Endodermal cell (in vitro differentiated cells): Measurements from ENCODE around the gene DDX20. TPM values are rescaled to one million over a fixed set of nuclear protein-coding genes. Genes with fewer than 3 reads are reported as not detected.
"Not testable (repeated sequence)": the region's sequence is repeated elsewhere in the genome, so short reads cannot be mapped to it uniquely, and the experiment has no call there.

Experiments used
- DNase-seq: peaks from one replicate; pipeline ENCODE4 v3.0.0-alpha.2; 2017
- H3K27ac ChIP-seq: 2 replicates; pipeline ENCODE4 v1.5.1; 2013; ENCODE audit warnings: mild to moderate bottlenecking, low read depth, low read length, moderate library complexity
- H3K27me3 ChIP-seq: 2 replicates; pipeline ENCODE4 v1.6.1; 2013; ENCODE audit warnings: mild to moderate bottlenecking, low read length, moderate library complexity; ENCODE audit not compliant: insufficient read depth, control insufficient read depth, poor library complexity, severe bottlenecking
- H3K36me3 ChIP-seq: 2 replicates; pipeline ENCODE4 v1.7.0; 2013; ENCODE audit warnings: mild to moderate bottlenecking, low read length, moderate library complexity; ENCODE audit not compliant: control insufficient read depth, insufficient read depth
- H3K4me1 ChIP-seq: one replicate; pipeline ENCODE4 v1.7.0; 2013; ENCODE audit warnings: low read length; ENCODE audit not compliant: control insufficient read depth, insufficient read depth
- H3K4me3 ChIP-seq: 2 replicates; pipeline ENCODE4 v1.5.1; 2013; ENCODE audit warnings: mild to moderate bottlenecking, low read length, moderate library complexity
- H3K9ac ChIP-seq: 2 replicates; pipeline ENCODE4 v1.6.1; 2013; ENCODE audit warnings: mild to moderate bottlenecking, low read length, moderate library complexity; ENCODE audit not compliant: poor library complexity, severe bottlenecking; ENCODE audit errors: extremely low read depth
- H3K9me3 ChIP-seq: 2 replicates; pipeline ENCODE4 v1.6.1; 2013; ENCODE audit warnings: mild to moderate bottlenecking, low read length, moderate library complexity; ENCODE audit not compliant: control insufficient read depth
- H3K27ac Mint-ChIP-seq: 2 replicates; pipeline ENCODE4 v1.8.0; 2020; ENCODE audit warnings: mixed read lengths
- H3K27me3 Mint-ChIP-seq: 2 replicates; pipeline ENCODE4 v1.8.0; 2021; ENCODE audit warnings: mild to moderate bottlenecking, mixed read lengths; ENCODE audit not compliant: insufficient read depth
- H3K36me3 Mint-ChIP-seq: 2 replicates; pipeline ENCODE4 v1.8.0; 2020; ENCODE audit warnings: low read depth, mixed read lengths
- H3K4me1 Mint-ChIP-seq: 2 replicates; pipeline ENCODE4 v1.8.0; 2020; ENCODE audit warnings: mixed read lengths
- H3K4me3 Mint-ChIP-seq: 2 replicates; pipeline ENCODE4 v1.8.0; 2020; ENCODE audit warnings: mild to moderate bottlenecking, moderate library complexity, mixed read lengths
- H3K9me3 Mint-ChIP-seq: 2 replicates; pipeline ENCODE4 v1.8.0; 2020; ENCODE audit warnings: mild to moderate bottlenecking, mixed read lengths
- CTCF ChIP-seq: fragments of 200-600 bp; sonication (generic); conservative IDR thresholded peaks from 2 replicates; pipeline ENCODE4 v1.5.0; 2021; ENCODE audit warnings: antibody characterized with exemption, mild to moderate bottlenecking
- WGBS, 2 experiments: methylation state at CpG; one replicate each; pipeline versions ENCODE4 v1.1.5 to v1.1.7; 2013; ENCODE audit warnings: missing lambda C conversion rate in 2 of 2, mixed read lengths in 1 of 2; ENCODE audit not compliant: insufficient coverage in 1 of 2, insufficient read length in 1 of 2; 5-methylcytosine and 5-hydroxymethylcytosine counted together
- total RNA-seq, 2 donors: library from RNA; stranded (reverse); fragmentation: NEBNext Ultra II Directional in 1 of 2; extraction: Animal tissue kit (Norgen Biotek cat#: 25700) in 1 of 2; gene quantifications; 2 replicates in 1 of 2; 3 replicates in 1 of 2; pipeline ENCODE4 v1.2.1, GENCODE V29; 2021

The DDX20 gene
- total RNA-seq, 2 donors from 2014 or later = 19.4 to 19.8 TPM

DNA sequence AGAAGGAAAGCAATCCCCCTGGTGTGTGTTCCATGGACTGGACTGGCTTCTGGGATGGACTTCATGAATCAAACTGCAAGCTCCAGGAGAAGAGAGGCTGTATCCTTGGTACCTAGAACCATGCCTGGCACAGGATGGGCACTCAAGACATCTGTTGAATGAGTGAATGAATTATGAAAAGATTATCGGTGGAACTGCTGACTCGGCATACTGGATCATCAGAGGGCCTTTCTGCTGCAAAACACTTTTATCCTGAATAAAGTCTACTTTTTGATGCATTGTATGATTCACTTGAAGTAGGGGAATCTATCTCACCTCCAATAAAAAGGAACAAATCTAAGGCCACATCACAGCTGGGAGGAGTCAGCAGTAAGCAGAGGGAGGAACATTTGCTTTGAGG lies 42.9 kb downstream of the DDX20 start:
- Mint-ChIP-seq H3K4me1 (no peaks in the 10 kb centered on the region), H3K36me3 (no peaks in the 10 kb centered on the region), H3K4me3 (no peak overlapping the region), H3K9me3 (peaks cover 3% of the 10 kb centered on the region), H3K27me3 (peaks cover 5% of the 10 kb centered on the region), H3K27ac (no peak overlapping the region)
- H3K4me3 ChIP-seq = no peak overlapping the region
- H3K27me3 ChIP-seq = no peaks in the 10 kb centered on the region
- no peak for TF ChIP-seq CTCF
- H3K9ac ChIP-seq = no peak overlapping the region
- no peak overlapping the region for H3K27ac ChIP-seq
- peaks cover 17% of the 10 kb centered on the region for H3K9me3 ChIP-seq
- H3K36me3 ChIP-seq = no peaks in the 10 kb centered on the region
- WGBS, 2 experiments = 90 to 96% methylated on average over 2 of the region's 2 CpGs
- no peak for DNase-seq
- no peaks in the 10 kb centered on the region for H3K4me1 ChIP-seq

DNA sequence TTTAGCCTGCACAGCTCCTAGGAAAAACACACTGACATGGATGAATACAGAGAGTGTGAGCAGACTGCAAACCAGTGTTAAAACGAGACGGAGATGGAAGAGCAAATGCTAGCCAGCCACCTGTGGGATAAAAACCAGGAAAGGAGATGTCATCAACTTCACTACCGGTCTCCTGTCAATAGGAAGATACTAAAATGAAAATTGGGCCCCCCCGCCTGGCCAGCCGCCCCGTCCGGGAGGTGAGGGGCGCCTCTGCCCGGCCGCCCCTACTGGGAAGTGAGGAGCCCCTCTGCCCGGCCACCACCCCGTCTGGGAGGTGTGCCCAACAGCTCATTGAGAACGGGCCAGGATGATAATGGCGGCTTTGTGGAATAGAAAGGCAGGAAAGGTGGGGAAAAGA lies 44.0 kb downstream of the DDX20 start:
- H3K4me3 ChIP-seq, H3K9ac ChIP-seq, H3K36me3 ChIP-seq, H3K4me3 Mint-ChIP-seq, H3K4me1 Mint-ChIP-seq, H3K9me3 Mint-ChIP-seq, H3K27ac Mint-ChIP-seq, H3K27ac ChIP-seq, H3K36me3 Mint-ChIP-seq, H3K27me3 ChIP-seq, H3K4me1 ChIP-seq, DNase-seq, H3K27me3 Mint-ChIP-seq: not testable (repeated sequence)
- 90 to 95% methylated on average over 7 to 10 of the region's 14 CpGs for WGBS, 2 experiments
- H3K9me3 ChIP-seq = peaks cover 17% of the 10 kb centered on the region

DNA sequence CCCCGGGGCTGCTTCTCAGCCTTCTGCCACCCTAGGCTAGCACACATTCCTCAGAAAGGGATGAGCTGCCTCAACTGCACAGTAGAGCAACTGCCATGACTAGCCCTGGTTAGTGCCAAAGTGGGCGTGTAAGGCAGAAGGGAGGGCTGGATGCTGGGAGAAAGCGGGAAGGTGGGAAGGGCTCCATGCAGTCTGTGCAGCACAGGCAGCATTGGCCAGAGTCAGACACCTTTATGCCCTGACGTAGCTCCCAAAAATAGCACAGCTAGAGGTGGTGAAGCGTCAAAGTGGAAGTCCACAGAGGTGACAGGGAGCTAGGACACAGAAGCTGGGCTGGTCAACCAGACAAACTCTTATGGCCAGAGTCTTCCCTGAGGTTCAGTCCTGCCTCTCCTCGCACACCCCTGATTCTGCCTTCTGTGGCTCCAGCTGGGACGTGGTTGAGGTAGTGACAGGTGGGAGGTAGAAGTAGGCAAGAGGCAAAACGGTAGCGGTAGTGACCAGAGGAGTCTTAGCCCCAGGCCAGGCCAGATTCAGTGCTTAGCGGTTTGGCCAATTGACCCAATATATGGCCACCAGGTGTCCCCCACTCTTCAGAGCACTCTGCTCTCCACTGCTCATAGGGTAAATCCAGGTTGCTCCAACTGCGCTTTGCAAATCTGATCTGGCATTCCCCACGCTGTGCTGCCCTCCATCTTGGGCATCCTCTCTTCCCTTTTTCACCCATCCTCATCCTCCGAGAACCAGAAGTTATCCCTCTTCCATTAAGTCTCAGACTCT lies 45.6 kb downstream of the DDX20 start:
- Mint-ChIP-seq H3K4me3 (no peak overlapping the region), H3K27ac (no peak overlapping the region), H3K27me3 (peaks cover 3% of the 10 kb centered on the region), H3K9me3 (peaks cover 3% of the 10 kb centered on the region), H3K4me1 (no peaks in the 10 kb centered on the region), H3K36me3 (no peaks in the 10 kb centered on the region)
- Histone ChIP-seq H3K4me1 (no peaks in the 10 kb centered on the region), H3K9ac (no peak overlapping the region), H3K36me3 (no peaks in the 10 kb centered on the region), H3K9me3 (peaks cover 10% of the 10 kb centered on the region), H3K27ac (no peak overlapping the region), H3K27me3 (no peaks in the 10 kb centered on the region), H3K4me3 (no peak overlapping the region)
- TF ChIP-seq CTCF = peak; percentile 49
- DNase-seq = peak; percentile 57
- WGBS, 2 experiments = 90 to 92% methylated on average over 7 to 13 of the region's 13 CpGs
